HUES48 (cell line): ENCODE results near the gene MACROD2.

ENCODE experiments used
- H3K27ac ChIP-seq: one replicate; pipeline ENCODE4 v1.7.0; 2013; ENCODE audit warnings: low read depth, low read length, inconsistent platforms
- H3K27me3 ChIP-seq: 2 replicates; pipeline ENCODE4 v1.6.1; 2013; ENCODE audit warnings: mild to moderate bottlenecking, low read length; ENCODE audit not compliant: control insufficient read depth, insufficient read depth
- H3K36me3 ChIP-seq: 2 replicates; pipeline ENCODE4 v1.6.1; 2013; ENCODE audit warnings: low read length; ENCODE audit not compliant: control insufficient read depth, insufficient read depth
- H3K4me1 ChIP-seq: 2 replicates; pipeline ENCODE4 v1.6.1; 2013; ENCODE audit warnings: mild to moderate bottlenecking, low read length; ENCODE audit not compliant: control insufficient read depth, insufficient read depth
- H3K4me3 ChIP-seq: 2 replicates; pipeline ENCODE4 v1.5.1; 2013; ENCODE audit warnings: mild to moderate bottlenecking, low read depth, low read length
- H3K9ac ChIP-seq: 2 replicates; pipeline ENCODE4 v1.6.1; 2013; ENCODE audit warnings: mild to moderate bottlenecking, low read depth, low read length, moderate library complexity
- H3K9me3 ChIP-seq: 2 replicates; pipeline ENCODE4 v1.6.1; 2013; ENCODE audit warnings: low read length; ENCODE audit not compliant: control insufficient read depth, insufficient read depth

MACROD2 gene

DNA sequence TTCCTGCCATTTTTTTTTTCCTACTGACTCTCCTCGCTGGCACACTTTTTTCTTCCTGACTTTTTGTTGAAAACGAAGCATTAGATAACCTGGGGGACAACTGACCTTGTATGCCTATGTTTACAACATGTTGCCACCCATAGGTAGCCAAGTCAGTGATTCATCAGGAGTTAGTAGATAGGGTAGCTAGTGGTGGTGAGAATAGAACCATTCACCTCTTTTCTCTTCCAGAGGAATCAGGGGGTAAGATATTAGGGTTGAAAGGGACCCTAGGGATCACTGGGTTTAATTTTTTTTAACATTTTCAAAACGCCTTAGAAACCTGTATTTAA, 770.0 kb downstream of the MACROD2 start:
- Histone ChIP-seq H3K27ac (no peak overlapping the region), H3K36me3 (no peaks in the 10 kb centered on the region), H3K4me3 (no peak overlapping the region), H3K27me3 (no peaks in the 10 kb centered on the region), H3K9me3 (no peaks in the 10 kb centered on the region), H3K9ac (no peak overlapping the region), H3K4me1 (no peaks in the 10 kb centered on the region)

DNA sequence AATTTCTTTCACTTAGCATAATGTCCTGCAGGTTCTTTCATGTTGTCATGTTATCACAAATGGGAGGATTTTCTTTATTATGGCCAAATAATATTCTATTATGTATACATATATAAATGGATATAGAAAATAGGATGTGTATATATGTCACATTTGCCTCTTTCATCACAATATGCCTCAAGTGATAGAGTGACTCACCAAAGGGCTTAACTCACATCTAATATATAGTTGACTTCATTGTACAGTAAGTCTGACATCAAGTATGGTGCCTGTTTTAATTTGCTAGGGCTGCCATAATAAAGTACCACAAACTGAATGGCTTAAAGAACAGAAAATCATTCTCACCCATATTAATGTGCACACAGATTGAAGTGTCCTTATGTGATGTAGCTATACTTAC, 778.2 kb downstream of the MACROD2 start:
- H3K27me3 ChIP-seq = no peaks in the 10 kb centered on the region
- no peaks in the 10 kb centered on the region for H3K9me3 ChIP-seq
- no peak overlapping the region for H3K27ac ChIP-seq
- no peaks in the 10 kb centered on the region for H3K4me1 ChIP-seq
- H3K9ac ChIP-seq = no peak overlapping the region
- no peak overlapping the region for H3K4me3 ChIP-seq
- no peaks in the 10 kb centered on the region for H3K36me3 ChIP-seq

DNA sequence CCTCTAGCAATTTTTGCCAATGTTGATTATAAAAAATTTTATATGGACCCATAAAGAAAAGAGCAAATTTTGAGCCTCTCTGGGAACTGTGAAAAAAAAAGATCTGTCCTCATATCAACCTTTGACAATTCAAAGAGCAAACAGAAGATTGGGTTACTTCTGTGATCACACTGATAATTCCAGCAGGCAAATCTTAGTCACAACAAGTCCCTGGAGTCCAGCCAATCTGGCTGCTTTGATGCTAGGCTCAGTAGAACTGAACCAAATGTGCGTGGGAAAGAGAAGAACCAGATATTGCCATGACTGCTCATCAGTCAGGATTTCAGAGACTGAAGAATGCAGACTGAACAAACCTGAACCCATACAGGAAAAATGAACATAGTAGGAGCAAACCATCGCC, 780.5 kb downstream of the MACROD2 start:
- H3K36me3 ChIP-seq = no peaks in the 10 kb centered on the region
- H3K27ac ChIP-seq = no peak overlapping the region
- no peak overlapping the region for H3K4me3 ChIP-seq
- H3K9ac ChIP-seq = no peak overlapping the region
- no peaks in the 10 kb centered on the region for H3K4me1 ChIP-seq
- H3K27me3 ChIP-seq = no peaks in the 10 kb centered on the region
- H3K9me3 ChIP-seq = no peaks in the 10 kb centered on the region

DNA sequence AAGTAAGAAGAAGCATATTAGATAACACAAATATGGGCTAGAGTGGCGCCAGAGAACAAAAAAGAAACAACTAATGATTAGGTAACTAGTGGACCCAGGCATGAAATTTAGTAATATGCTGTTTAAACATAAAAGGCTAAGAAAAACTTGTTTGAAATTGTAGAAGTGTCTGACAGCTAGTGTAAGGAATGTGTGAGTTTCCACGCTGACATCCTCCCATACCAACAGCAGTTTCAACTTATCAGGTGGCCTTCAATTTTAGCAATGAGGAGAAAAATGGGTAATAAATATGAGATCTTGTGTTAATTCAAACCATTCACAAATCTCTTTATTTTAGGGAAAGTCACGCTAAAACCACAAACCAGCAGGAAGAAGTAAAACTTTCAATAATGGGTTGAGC, 782.3 kb downstream of the MACROD2 start:
- H3K9me3 ChIP-seq = no peaks in the 10 kb centered on the region
- no peaks in the 10 kb centered on the region for H3K27me3 ChIP-seq
- H3K27ac ChIP-seq = no peak overlapping the region
- no peak overlapping the region for H3K4me3 ChIP-seq
- H3K9ac ChIP-seq = no peak overlapping the region
- no peaks in the 10 kb centered on the region for H3K36me3 ChIP-seq
- H3K4me1 ChIP-seq = peaks cover 2% of the 10 kb centered on the region

DNA sequence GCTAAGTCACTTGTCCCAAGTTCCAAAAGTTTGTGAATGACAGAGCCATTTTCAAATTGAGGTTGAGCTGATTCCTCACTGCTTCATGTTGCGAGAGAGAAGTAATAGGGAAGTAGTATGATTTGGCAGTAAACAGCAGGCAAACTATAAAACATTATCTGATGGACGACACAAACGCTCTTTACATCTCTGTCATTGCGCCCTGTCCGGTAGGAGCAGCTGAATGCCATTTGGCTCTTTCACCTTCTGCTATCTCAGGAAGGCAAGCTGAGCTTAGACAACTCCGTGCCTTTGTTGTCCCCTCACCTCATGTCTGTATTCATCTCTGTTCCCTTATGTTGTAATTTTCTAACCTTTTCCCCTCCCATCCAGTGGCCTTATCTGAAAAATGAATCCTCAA, 782.8 kb downstream of the MACROD2 start:
- Histone ChIP-seq H3K9ac (no peak overlapping the region), H3K27ac (no peak overlapping the region), H3K9me3 (no peaks in the 10 kb centered on the region), H3K4me1 (peaks cover 7% of the 10 kb centered on the region), H3K36me3 (no peaks in the 10 kb centered on the region), H3K27me3 (no peaks in the 10 kb centered on the region), H3K4me3 (no peak overlapping the region)

DNA sequence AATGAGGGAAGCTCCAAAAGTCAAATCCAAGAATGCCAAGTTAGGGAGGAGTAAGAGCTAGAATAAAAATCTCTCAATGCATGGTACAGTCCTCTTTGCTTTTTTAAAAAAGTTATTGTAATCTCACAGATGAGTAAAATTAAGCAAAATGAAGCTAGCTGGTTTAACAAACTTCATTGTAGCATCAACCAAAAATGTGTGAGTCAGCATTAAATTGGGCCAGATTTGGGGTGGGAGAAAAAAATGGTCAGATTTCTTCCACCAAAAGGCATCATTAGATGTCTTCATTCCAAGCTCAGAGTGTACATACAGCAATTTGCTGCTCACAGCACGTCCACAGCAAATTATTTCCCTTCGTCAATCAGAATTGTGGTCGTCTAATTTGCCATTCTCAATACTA, 783.6 kb downstream of the MACROD2 start:
- H3K4me3 ChIP-seq = no peak overlapping the region
- H3K27ac ChIP-seq = no peak overlapping the region
- H3K9me3 ChIP-seq = no peaks in the 10 kb centered on the region
- peaks cover 8% of the 10 kb centered on the region for H3K4me1 ChIP-seq
- H3K27me3 ChIP-seq = no peaks in the 10 kb centered on the region
- H3K9ac ChIP-seq = no peak overlapping the region
- no peaks in the 10 kb centered on the region for H3K36me3 ChIP-seq

DNA sequence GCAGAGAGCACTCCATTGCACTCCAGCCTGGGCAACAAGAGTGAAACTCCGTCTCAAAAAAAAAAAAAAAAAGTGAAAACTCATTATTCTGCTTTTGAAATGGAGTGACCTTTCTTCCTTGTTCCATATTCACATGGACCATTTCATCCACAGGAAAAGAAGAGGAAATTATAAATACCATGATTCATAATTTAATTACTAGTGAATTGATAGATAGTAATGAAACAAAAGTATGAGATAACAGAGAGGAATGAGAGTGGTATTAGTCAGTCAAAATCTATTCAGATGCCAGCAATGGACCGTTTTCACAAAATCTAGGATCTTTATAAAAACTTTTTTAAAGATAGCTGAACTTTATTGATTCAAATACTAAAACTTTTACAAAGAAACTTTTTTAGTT, 785.2 kb downstream of the MACROD2 start:
- H3K4me1 ChIP-seq = peaks cover 8% of the 10 kb centered on the region
- no peak overlapping the region for H3K27ac ChIP-seq
- H3K9me3 ChIP-seq = no peaks in the 10 kb centered on the region

DNA sequence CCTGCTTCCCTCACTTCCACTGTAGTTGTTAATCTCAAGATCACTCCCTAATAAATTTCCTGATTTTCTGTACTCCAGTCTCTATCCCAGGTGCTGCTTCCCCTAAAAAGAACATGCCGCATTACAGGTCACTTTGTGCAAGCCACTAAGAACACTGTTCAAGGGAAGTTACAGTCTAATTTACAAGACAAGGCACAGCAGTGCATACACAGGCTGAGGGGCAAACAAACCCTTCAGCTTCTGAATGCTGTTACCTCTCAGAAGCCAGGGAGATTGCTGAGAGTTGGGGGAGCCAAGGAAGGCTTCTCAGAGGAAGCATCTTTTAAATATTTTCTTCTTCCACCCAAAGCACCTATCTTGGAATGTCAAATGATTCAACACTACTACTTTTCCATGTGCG, 787.4 kb downstream of the MACROD2 start:
- H3K9me3 ChIP-seq = no peaks in the 10 kb centered on the region
- H3K9ac ChIP-seq = no peak overlapping the region
- peaks cover 8% of the 10 kb centered on the region for H3K4me1 ChIP-seq
- no peaks in the 10 kb centered on the region for H3K36me3 ChIP-seq
- no peaks in the 10 kb centered on the region for H3K27me3 ChIP-seq
- H3K27ac ChIP-seq = no peak overlapping the region
- no peak overlapping the region for H3K4me3 ChIP-seq

More for the DNA sequence above, 785.2 kb downstream of the MACROD2 start:
- Histone ChIP-seq H3K4me3 (no peak overlapping the region), H3K27me3 (no peaks in the 10 kb centered on the region), H3K36me3 (no peaks in the 10 kb centered on the region), H3K9ac (no peak overlapping the region)

DNA sequence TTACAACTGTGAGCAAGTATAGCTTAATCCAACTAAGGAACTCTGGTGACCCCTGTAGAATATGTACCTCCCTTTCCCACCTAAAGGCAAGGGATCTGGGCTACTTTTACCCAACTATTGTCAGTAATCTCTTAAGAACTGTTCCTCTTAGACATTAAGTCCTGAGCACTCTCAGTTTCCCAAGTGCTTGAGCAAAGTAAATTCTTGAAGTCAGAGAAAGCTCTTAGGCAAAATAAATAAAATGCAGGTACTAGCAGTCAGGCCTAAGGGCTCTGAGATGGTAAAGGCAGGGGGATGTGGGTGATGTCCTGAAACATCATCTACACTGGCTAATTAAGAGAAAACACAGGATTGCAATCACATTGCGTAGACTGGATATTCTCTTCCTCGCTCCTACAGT, 788.5 kb downstream of the MACROD2 start:
- peaks cover 8% of the 10 kb centered on the region for H3K4me1 ChIP-seq
- H3K27ac ChIP-seq = no peak overlapping the region
- H3K27me3 ChIP-seq = no peaks in the 10 kb centered on the region
- H3K4me3 ChIP-seq = no peak overlapping the region
- no peaks in the 10 kb centered on the region for H3K9me3 ChIP-seq
- H3K9ac ChIP-seq = no peak overlapping the region
- no peaks in the 10 kb centered on the region for H3K36me3 ChIP-seq

DNA sequence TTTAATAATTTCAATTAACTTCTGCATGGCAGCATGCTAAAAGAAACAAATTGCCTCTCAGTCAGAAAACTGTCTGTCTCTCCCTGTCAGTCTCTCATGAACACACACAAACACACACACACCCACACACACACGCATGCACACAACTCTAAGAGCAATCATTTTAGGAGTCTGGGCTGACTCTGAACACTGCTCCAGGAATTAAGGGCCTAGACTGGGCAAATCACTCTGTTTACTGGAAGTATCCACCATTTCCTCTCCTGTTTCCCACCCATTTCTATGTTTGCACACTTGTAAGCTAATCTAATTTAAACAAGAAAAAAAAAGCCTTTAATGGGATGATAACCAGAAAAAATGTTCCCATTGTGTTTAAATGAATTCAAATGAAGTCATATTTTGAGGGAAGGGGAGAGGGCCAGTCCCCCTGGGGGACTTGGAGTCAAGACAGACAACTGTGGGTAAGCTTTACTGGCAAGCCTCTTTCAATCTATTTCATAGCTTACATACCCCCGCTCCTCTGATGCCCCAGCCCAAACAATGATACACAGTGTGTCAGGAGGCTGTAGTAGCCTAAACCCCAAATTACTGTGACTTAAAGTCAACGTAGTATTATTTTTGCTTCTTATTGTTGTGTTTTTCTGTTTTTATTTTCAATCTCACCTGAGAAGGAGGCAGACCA, 789.9 kb downstream of the MACROD2 start:
- Histone ChIP-seq H3K9ac (no peak overlapping the region), H3K4me3 (no peak overlapping the region), H3K9me3 (no peaks in the 10 kb centered on the region), H3K27me3 (no peaks in the 10 kb centered on the region), H3K4me1 (peaks cover 8% of the 10 kb centered on the region), H3K36me3 (no peaks in the 10 kb centered on the region), H3K27ac (no peak overlapping the region)

DNA sequence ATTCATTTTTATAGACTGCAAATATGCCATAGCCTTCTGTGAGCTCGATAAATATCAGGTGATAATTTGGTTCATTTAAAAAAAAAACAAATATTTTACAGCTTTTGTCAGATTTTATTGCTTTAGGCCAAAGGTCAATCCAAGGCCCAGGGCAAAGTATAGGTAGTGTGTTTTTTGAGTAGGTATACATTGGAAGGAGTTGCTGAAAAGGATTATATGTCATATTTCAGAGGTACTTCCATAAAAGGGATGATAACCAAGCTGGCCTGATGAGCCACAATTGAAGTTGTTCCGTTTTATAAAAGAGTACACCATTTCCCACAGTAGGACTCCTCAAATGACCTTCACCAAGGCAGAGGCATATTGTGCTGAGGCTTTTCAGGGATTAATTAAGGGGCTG, 794.9 kb downstream of the MACROD2 start:
- Histone ChIP-seq H3K9ac (no peak overlapping the region), H3K4me1 (no peaks in the 10 kb centered on the region), H3K36me3 (no peaks in the 10 kb centered on the region), H3K4me3 (no peak overlapping the region), H3K27ac (no peak overlapping the region), H3K27me3 (no peaks in the 10 kb centered on the region), H3K9me3 (no peaks in the 10 kb centered on the region)
